Fibroblast of villous mesenchyme (primary cell): Measurements from ENCODE around the gene SLC22A3. TPM values are rescaled to one million over a fixed set of nuclear protein-coding genes. Genes with fewer than 3 reads are reported as not detected.
"Not testable (repeated sequence)": the region's sequence is repeated elsewhere in the genome, so short reads cannot be mapped to it uniquely, and the experiment has no call there.

Experiments
- DNase-seq: peaks from one replicate; pipeline ENCODE4 v3.0.0-alpha.2; 2010; ENCODE audit warnings: low read depth
- H3K4me3 ChIP-seq: 2 replicates; pipeline ENCODE4 v1.5.1; 2011; ENCODE audit warnings: low read depth, mild to moderate bottlenecking, low read length
- total RNA-seq: library from RNA; depleted of rRNA; stranded (reverse); fragments of >200 nt; gene quantifications from 2 replicates; pipeline ENCODE4 v1.2.3, GENCODE V29; 2012
- TF ChIP-seq, protein P1 (sequence below): IDR thresholded peaks from 2 replicates; pipeline ENCODE4 v1.5.1; 2012; ENCODE audit warnings: low read depth, mild to moderate bottlenecking, low read length; ENCODE audit not compliant: insufficient read depth

Gene SLC22A3
- total RNA-seq, 1 donor = 1.3 TPM

DNA sequence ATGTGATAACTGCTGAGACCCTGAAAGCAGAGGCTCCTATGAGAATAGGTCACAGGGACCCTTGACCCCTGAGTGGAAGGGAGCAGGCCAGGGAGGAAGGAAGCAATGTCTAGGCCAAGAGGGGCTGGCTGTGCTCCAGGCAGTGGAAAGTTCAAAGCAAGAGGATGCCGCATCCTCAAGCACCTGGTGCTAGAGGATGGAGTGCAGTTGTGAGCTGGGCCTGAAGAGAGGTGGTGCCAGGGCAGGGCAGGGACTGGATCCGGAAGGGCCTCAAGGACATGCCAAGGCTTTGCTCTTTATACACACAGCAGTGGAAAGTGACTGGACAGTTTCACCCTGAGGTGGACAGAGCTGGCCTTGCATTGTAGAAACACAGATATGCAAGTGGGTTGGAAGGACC lies 97.0 kb downstream of the SLC22A3 start:
- no peak for DNase-seq
- TF ChIP-seq, protein P1, sequence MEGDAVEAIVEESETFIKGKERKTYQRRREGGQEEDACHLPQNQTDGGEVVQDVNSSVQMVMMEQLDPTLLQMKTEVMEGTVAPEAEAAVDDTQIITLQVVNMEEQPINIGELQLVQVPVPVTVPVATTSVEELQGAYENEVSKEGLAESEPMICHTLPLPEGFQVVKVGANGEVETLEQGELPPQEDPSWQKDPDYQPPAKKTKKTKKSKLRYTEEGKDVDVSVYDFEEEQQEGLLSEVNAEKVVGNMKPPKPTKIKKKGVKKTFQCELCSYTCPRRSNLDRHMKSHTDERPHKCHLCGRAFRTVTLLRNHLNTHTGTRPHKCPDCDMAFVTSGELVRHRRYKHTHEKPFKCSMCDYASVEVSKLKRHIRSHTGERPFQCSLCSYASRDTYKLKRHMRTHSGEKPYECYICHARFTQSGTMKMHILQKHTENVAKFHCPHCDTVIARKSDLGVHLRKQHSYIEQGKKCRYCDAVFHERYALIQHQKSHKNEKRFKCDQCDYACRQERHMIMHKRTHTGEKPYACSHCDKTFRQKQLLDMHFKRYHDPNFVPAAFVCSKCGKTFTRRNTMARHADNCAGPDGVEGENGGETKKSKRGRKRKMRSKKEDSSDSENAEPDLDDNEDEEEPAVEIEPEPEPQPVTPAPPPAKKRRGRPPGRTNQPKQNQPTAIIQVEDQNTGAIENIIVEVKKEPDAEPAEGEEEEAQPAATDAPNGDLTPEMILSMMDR = no peak
- H3K4me3 ChIP-seq = no peak overlapping the region

DNA sequence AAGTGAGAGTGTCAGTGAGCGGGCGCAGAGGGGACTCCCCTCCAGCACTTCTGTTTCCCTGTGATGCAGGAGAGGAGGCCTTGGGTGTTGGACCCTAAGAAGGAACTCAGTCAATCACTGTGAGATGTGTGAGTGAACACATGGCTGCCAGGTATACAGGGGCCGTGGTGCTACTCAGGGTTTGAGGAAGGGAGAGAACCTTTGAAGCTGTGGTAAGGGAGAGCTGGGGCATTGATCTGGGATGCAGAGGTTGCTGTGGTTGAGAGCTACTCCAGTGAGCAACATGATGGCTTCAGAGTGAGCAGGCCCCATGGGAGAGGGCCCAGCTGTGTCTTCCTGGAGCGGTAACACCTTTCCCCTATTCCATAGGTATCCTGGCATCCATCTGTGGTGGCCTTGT lies 99.2 kb downstream of the SLC22A3 start:
- no peak overlapping the region for H3K4me3 ChIP-seq
- TF ChIP-seq, protein P1 = no peak
- no peak for DNase-seq

DNA sequence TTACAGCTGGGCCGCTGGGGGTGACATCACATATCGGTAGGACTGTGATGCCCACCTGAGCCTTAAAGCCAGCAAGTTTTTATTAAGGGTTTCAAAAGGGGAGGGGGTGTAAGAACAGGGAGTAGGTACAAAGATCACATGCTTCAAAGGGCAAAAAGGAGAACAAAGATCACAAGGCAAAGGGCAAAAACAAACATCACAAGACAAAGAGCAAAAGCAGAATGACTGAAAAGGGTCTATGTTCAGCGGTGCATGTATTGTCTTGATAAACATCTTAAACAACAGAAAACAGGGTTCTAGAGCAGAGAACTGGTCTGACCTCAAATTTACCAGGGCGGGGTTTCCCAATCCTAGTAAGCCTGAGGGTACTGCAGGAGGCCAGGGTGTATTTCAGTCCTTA lies 101.6 kb downstream of the SLC22A3 start:
- not testable (repeated sequence) for DNase-seq, H3K4me3 ChIP-seq

DNA sequence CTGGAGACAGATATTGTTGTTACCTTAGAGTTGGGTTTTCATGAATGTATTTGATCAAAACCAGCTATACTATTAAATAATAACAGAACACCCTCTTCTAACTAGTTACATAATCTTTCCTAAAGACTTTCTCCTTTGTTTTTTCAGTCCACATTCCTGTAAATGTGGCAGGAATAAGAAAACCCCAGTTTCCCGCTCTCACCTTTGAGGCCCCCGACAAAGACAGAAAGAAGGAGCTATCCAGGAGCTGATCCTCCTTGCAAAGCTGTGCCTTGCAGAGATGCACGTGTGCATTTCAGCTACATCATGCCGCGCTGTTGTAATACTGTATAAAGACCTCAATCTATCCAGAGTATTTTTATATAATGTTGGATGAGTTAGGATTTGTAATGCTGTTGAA lies 102.7 kb downstream of the SLC22A3 start:
- DNase-seq = no peak
- TF ChIP-seq, protein P1 = no peak
- no peak overlapping the region for H3K4me3 ChIP-seq

DNA sequence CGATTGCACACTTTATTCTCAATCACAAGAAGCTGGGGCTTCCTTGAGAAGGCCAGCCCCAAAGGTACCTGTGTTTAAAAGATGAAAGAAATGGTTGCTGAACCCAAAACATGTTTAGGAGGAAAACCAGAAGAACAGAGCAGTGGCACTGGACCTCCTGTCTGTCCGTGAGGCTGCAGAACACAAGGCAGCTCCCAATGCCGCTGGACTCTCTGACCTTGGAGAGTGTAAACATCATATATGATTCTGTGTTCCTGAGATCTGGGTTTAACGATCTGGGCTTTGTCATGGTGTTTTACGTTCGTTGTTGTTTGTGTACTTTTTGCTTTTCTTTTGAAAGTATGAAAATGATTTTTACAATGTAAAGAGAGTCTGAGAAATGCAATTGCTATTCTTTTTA lies 106.1 kb downstream of the SLC22A3 start:
- no peak overlapping the region for H3K4me3 ChIP-seq
- TF ChIP-seq, protein P1 = no peak
- no peak for DNase-seq

DNA sequence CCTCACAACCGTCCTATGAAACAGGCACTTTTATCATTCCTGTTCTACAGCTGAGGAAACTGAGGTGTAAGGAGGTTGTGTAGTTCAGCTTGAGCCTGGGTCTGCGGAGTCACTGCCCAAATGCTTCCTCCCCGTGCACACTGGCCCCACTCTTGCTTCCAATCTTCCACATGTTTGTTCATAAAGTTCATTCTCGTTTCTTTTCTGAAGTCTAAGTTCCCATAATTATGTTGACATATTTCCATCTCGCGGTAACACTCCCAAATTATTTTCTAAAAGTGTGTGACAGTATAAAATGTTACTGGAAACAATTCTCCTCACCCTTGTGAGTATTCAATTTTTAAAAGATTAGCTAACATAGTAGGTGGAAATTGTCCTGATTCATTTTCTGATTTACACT lies 106.9 kb downstream of the SLC22A3 start:
- no peak overlapping the region for H3K4me3 ChIP-seq
- DNase-seq = no peak
- TF ChIP-seq, protein P1 = no peak

DNA sequence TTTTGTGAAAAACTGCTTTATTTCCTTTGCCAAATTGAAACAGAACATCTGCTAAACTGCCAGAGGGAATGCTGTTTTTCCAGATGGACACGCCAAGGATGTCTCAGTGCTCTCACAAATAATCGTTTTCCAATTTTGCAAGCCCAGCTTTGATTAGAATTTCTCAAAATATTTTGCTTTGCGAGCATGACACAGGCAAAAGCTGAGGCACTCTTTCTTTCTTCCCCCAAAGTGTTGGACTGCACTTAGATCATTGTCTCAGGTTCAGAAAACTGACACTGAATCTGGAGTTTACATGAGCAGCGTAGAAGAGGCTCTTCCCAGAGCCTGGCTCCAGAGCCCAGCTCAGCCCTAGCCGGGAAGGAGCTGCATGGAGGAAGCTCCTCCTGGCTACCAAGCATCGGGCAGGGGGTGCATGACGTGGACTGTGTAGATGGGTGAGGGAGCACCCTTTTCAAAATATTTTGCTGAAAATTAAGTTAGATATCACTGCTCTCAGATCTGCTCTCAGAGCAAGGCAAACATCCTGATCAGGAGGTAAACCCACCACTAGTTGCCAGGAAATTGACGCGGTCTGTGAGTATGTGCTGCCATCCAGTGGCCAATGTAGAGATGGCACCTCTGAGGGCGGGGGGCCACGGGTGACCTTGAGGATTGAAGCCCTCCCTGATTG lies 107.5 kb downstream of the SLC22A3 start:
- peak; percentile 67 for DNase-seq
- H3K4me3 ChIP-seq = peak overlapping the region; percentile 34
- TF ChIP-seq, protein P1 = peak; percentile 93

DNA sequence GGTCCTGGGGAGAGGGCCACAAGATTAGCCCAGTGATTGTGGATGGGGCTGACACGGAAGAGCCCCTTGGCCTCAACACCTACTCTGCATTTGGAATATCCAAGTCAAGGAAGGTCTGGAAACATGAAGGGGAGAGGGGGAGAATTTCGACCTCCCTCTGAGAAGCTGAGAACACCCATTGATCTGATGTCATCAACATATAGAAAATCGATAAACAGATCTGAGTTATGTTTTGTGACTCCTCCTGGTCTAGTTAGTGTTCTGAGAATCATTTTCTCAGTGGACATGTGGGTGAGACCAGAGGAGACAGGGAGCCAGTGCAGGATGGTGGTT lies 108.0 kb downstream of the SLC22A3 start:
- TF ChIP-seq, protein P1 = no peak
- DNase-seq = no peak
- no peak overlapping the region for H3K4me3 ChIP-seq
